Mucosa of descending colon (tissue), 3 donors: ENCODE data around the gene ANKS1B. TPM values are rescaled to one million over a fixed set of nuclear protein-coding genes. Genes with fewer than 3 reads are reported as not detected.
"Not testable (repeated sequence)": the region's sequence is repeated elsewhere in the genome, so short reads cannot be mapped to it uniquely, and the experiment has no call there.

Experiments
- ATAC-seq: fragments of 200-7000 bp; cut with Tn5 transposase; one replicate; pipeline ENCODE4 v1.9.1; 2020; ENCODE audit warnings: mild to moderate bottlenecking, moderate library complexity
- DNase-seq, 3 donors: peaks; one replicate each; pipeline ENCODE4 v3.0.0-alpha.2; 2020
- H3K36me3 ChIP-seq: fragments of 200-600 bp; one replicate; pipeline ENCODE4 v1.8.0; 2021; ENCODE audit warnings: low read depth, mild to moderate bottlenecking
- H3K4me1 ChIP-seq: fragments of 200-600 bp; one replicate; pipeline ENCODE4 v1.8.0; 2021; ENCODE audit warnings: low read depth, mild to moderate bottlenecking
- H3K4me3 ChIP-seq: fragments of 200-600 bp; one replicate; pipeline ENCODE4 v1.8.0; 2021; ENCODE audit warnings: mild to moderate bottlenecking
- H3K9me3 ChIP-seq: fragments of 200-600 bp; one replicate; pipeline ENCODE4 v1.8.0; 2021; ENCODE audit warnings: mild to moderate bottlenecking
- intact Hi-C, 2 donors: fragments of 100-400 bp; cut with DNase I in 1 of 2; cut with micrococcal nuclease in 1 of 2; formaldehyde crosslinking; loops; one replicate each; pipeline versions ENCODE4 v1.11.0 to v1.11.1; 2022; cut with DNase I, micrococcal nuclease
- total RNA-seq, 3 donors: library from RNA; stranded (reverse); fragmentation: NEBNext Ultra II Directional in 2 of 3; extraction: Animal tissue kit (Norgen Biotek cat#: 25700) in 2 of 3; gene quantifications; one replicate each; pipeline versions ENCODE4 v1.2.1 to v1.2.4, GENCODE V29; 2021 to 2023
- TF ChIP-seq, protein P1 (sequence below): fragments of 200-600 bp; IDR thresholded peaks from one replicate; pipeline ENCODE4 v1.8.0; 2022; ENCODE audit warnings: antibody characterized with exemption, mild to moderate bottlenecking
- donor health status: DM: no; HTN: no; CAD: no; lungs with moderate emphysema.
- donor health status: DM: no; HTN: no; CAD: no.
- donor health status: DM: no; HTN: yes; CAD: no.

The ANKS1B gene
- total RNA-seq, 3 donors from 2014 or later, result 1.1 to 22.2 (median 2.3) TPM

DNA sequence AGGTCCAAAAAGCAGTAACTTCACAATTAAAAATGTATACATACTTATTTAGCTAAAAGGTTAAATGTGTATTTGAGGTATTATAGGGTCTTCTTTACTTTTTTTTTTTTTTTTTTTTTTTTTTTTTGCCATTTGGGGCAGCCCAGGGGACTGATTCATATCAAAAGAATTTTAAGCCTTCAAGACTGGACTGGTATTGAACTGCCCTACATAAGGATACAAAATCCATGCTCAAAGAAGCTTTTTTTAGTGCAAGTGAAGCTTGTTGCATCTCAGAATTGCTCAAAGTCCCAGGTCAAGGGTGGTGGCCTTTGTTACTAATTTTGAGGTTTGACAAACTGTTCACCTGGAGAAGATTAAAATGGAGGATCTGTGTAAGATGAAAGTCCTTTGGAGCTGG lies 1215.7 kb downstream of the ANKS1B start:
- DNase-seq, result no peak
- intact Hi-C loops, result no loop called here
- H3K36me3 ChIP-seq, result no peaks in the 10 kb centered on the region
- no peaks in the 10 kb centered on the region for H3K4me1 ChIP-seq
- TF ChIP-seq, protein P1, sequence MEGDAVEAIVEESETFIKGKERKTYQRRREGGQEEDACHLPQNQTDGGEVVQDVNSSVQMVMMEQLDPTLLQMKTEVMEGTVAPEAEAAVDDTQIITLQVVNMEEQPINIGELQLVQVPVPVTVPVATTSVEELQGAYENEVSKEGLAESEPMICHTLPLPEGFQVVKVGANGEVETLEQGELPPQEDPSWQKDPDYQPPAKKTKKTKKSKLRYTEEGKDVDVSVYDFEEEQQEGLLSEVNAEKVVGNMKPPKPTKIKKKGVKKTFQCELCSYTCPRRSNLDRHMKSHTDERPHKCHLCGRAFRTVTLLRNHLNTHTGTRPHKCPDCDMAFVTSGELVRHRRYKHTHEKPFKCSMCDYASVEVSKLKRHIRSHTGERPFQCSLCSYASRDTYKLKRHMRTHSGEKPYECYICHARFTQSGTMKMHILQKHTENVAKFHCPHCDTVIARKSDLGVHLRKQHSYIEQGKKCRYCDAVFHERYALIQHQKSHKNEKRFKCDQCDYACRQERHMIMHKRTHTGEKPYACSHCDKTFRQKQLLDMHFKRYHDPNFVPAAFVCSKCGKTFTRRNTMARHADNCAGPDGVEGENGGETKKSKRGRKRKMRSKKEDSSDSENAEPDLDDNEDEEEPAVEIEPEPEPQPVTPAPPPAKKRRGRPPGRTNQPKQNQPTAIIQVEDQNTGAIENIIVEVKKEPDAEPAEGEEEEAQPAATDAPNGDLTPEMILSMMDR, result no peak
- no peak for ATAC-seq
- H3K4me3 ChIP-seq, result no peak overlapping the region
- no peaks in the 10 kb centered on the region for H3K9me3 ChIP-seq

DNA sequence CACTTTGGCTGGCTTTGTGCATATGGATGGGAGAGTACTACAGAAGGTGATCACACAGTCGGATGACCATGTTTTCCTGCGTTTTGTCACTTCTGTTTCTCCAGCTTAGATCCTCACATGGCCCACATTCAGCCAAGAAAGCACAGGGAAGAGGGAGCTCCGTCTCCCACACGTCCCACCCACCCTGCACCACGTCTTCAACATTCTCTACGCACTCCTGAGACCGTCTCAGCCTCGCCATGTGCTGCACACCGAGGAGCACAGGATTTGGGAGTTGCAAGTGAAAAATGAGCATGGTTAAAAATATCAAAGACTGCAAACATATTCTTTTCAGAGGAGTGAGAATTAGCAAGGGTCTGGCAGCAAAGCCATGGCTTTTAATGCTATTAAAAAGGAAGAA lies 1217.5 kb downstream of the ANKS1B start:
- DNase-seq (no peak), ATAC-seq (no peak)
- no peaks in the 10 kb centered on the region for H3K9me3 ChIP-seq
- TF ChIP-seq, protein P1, result no peak
- H3K4me3 ChIP-seq, result no peak overlapping the region
- no peaks in the 10 kb centered on the region for H3K36me3 ChIP-seq
- intact Hi-C loops, result no loop called here
- no peaks in the 10 kb centered on the region for H3K4me1 ChIP-seq

DNA sequence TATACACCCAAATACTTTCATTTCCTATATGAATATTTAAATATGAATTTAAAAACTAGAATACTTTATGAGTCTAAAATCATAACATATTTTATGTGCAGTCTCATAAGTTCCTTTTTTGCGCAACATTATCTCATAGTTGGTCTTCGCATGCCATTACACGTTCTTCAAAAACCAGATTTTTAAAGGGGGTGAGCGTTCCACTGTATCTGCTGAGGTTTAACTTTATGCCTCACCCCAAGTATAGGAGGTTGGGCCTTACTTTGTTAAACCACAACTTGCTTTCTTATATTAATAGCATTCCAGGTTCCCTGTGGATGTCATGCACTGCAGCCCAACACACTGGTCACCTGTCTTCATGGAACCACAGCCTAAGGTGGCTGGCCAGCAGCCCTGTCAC lies 1221.1 kb downstream of the ANKS1B start:
- H3K4me3 ChIP-seq, result no peak overlapping the region
- ATAC-seq (no peak), DNase-seq (no peak)
- no peaks in the 10 kb centered on the region for H3K4me1 ChIP-seq
- TF ChIP-seq, protein P1, result no peak
- intact Hi-C loops, result no loop called here
- no peaks in the 10 kb centered on the region for H3K9me3 ChIP-seq
- no peaks in the 10 kb centered on the region for H3K36me3 ChIP-seq

DNA sequence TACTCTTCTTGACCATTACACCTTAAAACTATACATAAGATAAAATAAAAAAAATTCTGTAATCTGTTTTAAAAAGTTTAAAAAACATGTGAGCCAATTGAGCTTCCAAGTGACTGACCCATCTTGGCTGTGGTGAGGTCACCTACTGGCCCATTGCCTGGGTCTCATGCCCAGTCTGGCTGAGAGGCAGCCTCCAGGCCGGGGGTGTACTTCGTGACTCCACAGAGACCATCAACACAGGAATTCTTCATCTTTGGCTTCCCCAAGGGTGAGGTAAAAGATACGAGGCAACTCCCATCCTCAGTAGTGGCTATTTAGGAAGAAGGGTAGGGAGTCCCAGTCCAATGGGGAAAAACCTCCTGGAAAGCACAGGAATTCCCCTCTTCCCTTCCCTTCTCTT lies 1226.4 kb downstream of the ANKS1B start:
- no peaks in the 10 kb centered on the region for H3K36me3 ChIP-seq
- no peak overlapping the region for H3K4me3 ChIP-seq
- no peak for ATAC-seq
- TF ChIP-seq, protein P1, result no peak
- H3K4me1 ChIP-seq, result no peaks in the 10 kb centered on the region
- no peak for DNase-seq
- no peaks in the 10 kb centered on the region for H3K9me3 ChIP-seq
- intact Hi-C loops, result no loop called here

DNA sequence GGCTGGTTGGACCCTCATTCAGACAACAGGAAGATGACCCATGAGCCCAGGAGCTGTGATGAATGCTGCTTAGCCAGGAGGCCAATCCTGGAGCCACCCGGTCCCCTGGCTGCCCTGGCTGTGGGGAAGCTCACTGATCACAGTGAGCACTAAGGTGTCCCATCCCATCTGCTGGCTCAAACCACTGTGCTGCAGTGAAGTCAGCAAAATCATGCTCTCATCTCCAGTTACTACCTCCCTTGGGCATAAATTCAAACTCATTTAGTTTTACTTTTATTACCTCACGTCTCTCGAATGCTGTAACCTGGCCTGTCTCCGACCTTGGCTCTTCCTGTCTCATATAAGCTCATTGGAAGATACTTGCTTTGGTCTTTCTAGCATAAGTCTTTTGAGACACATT lies 1227.3 kb downstream of the ANKS1B start:
- TF ChIP-seq, protein P1, result no peak
- Histone ChIP-seq H3K4me1 (no peaks in the 10 kb centered on the region), H3K9me3 (no peaks in the 10 kb centered on the region), H3K4me3 (no peak overlapping the region), H3K36me3 (no peaks in the 10 kb centered on the region)
- ATAC-seq (no peak), DNase-seq (no peak)
- intact Hi-C loops, result no loop called here

DNA sequence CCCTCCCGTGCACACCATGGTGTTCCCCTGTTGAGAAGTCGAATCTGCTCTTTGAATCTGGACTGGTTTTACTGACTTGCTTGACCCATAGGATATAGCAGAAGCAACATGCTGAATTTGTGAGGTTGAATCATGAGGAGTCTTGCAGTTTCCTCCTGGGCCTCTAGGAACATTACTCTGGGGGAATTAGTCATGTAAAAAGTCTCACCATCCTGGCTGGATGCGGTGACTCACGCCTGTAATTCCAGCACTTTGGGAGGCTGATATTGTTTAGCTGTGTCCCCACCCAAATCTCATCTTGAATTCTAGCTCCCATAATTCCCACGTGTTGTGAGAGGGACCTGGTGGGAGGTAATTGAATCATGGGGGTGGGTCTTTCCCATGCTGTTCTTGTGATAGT lies 1228.9 kb downstream of the ANKS1B start:
- H3K4me1 ChIP-seq, intact Hi-C loops, ATAC-seq, H3K9me3 ChIP-seq, H3K36me3 ChIP-seq, H3K4me3 ChIP-seq, DNase-seq: not testable (repeated sequence)
